ENCODE measurements around the gene ZNF816.
"Not testable (repeated sequence)": the region's sequence is repeated elsewhere in the genome, so short reads cannot be mapped to it uniquely, and the experiment has no call there.

ZNF816 gene

DNA sequence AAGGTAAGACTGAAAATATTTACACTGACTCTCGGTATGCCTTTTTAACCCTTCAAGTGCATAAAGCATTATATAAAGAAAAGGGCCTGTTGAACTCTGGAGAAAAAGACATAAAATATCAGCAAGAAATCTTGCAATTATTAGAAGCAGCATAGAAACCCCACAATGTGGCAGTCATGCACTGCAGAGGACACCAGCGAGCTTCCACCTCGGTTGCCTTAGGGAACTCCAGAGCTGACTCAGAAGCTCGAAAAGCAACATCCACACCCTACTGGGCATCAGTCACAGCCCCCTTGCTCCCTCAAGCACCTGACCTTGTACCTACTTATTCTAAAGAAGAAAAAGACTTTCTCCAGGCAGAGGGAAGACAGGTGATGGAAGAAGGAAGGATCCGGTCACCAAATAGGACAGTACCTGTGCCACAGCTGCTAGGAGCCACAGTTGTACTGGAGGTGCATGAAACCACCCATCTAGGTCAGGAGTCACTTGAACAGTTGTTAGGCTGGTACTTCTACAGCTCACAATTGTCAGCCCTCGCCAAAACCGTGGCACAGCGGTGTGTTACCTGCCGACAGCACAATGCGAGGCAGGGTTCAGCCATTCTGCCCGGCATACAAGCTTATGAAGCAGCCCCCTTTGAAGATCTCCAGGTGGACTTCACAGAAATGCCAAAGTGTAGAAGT is 2.9 kb downstream of the ZNF816 start:
- no peak for DNase-seq

DNA sequence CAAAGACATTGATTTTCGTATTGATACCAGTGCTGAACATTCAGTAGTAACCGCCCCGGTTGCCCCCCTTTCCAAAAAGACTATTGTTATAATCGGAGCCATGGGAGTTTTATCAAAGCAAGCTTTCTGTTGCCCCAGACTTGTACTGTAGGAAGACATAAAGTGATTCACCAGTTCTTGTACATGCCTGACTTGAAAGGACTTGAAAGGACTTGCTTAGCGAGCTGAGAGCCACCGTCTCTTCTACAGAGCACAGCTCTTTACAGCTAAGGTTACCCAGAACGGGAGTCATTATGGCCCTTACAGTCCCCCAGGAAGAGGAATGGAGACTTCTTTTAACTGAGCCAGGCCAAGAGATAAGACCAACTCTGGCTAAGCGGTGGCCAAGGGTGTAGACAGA is 5.1 kb downstream of the ZNF816 start:
- DNase-seq, result no peak

DNA sequence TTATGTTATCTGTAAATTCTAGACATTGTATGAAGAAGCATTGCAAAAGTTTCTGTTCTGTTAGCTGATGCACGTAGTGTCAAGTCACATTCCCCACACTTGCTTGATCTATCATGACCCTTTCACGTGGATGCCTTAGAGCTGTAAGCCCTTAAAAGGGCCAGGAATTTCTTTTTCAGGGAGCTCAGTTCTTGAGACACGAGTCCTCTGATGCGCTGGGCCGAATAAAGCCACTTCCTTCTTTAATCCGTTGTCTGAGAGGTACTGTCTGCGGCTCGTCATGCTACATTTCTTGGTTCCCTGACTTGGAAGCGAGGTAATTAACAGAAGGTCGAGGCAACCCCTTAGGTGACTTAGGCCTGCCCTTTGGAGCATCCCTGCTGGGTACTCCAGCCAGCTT is 5.8 kb downstream of the ZNF816 start:
- DNase-seq, result no peak

DNA sequence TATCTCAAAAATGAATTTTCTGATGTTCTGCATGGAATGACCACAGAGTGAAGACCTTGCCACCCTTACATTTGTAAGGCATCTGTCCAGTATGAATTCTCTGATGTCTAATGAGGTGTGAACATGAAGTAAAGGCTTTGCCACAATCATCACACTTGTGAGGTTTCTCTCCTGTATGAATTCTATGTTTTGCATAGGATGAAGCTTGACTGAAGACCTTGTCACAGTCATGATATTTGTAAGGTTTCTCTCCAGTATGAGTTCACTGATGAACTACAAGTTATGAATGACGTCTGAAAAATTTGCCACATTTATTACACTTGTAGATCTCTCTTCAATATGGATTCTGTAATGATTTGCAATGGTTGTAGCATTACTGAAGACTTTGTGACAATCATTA is 13.3 kb downstream of the ZNF816 start:
- DNase-seq, result no peak

DNA sequence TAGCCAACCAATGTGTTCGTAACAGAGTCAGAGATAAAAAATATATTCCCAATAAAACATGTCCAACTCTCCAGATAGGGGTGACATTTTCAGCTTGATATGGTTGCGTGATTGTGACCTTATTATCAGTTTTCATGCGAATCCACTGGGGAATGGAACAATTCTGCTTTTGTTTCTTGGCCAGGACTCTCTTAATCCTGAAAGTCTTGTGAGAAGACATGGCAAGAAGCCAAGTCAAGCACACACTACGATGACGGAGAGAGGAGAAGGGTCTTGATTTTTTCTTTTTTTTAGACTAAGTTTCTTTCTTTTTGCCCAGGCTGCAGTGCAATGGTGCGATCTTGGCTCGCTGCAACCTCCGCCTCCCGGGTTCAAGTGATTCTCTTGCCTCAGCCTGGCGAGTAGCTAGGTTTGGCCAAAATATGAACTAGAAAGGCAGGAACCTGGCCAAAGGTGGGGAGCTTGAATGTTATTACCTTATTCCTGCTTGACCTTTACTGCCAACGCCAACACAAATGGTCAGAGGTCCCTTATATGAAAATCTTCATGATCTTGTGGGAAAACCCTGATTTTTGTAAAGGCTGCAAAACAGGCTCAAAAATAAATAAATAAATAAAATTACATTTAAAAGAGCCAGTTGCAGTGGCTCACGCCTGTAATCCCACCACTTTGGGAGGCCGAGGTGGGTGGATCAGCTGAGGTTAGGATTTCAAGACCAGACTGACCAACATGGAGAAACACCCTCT is 14.5 kb downstream of the ZNF816 start:
- no peak for DNase-seq

DNA sequence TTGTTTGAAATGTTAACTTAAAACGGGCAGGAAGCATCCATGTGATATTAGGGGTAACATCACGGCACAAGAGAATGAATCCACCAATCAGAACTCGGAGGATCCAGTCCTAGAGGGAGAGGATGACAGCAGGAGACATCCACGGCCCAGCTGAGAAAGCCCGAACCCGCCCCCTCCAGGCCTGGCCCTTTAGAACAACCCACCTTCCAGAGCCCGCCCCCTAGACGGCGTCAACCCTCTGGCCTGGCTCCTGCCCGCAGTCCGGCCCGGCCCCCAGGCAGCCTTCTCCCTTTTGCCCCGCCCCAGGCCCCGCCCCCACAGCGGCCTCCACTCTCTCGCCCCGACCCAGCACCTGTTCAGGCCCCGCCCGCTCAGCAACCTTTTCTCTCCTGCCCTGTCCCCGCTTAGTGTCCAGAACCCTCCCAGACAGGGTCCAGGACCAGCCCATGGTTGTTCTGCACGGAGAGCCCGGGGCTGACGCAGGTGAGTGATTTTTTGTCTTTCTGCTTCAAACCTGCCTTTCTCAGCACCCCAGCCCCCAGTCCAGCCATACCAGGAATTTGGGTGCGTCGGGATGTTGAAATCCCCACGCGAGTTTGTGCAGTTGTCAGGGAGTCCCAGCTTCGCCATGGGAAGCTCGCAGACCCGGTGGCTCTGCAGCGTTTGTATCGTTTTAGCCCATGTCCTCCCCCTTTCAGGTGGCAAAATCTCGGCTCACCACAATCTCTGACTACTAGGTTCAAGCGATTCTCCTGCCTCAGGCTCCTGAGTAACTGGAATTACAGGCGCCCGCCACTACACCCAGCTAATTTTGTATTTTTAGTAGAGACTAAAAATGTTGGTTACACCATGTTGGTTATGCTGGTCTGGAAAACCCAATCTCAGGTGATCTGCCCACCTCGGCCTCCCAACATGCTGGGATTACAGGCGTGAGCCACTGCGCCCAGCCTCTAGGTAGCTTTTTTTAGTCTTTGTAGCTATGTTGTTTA is 16.1 kb downstream of the ZNF816 start:
- DNase-seq, result no peak

DNA sequence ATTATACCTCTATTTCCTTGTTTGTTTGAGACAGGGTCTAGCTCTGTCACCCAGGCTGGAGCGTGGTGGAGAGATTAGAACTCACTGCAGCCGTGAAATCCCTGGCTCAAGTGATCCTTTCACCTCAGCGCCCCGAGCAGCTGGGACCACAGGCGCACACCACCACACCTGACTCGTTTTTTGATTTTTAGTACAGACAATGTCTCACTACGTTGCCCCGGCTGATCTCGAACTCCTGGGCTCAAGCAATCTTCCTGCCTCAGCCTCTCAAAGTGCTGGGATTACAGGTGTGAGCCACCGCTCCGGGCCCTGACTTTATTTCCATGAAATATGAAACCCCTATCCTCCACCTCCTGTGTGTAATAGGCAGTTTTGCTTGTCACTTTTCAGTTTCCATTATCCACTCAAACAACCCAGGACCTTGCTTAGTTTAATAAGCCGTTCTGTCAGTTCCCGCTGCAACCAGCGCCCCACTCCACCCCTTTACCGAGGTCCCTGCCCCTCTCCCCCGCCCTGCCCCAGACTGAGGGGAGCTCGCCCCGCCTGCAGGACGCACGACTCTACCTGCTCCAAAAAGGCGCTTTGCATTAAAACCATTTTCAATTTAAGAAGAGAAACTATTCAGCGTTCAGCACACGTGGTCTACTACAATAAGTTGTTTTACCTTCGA is 16.9 kb downstream of the ZNF816 start:
- no peak for DNase-seq

DNA sequence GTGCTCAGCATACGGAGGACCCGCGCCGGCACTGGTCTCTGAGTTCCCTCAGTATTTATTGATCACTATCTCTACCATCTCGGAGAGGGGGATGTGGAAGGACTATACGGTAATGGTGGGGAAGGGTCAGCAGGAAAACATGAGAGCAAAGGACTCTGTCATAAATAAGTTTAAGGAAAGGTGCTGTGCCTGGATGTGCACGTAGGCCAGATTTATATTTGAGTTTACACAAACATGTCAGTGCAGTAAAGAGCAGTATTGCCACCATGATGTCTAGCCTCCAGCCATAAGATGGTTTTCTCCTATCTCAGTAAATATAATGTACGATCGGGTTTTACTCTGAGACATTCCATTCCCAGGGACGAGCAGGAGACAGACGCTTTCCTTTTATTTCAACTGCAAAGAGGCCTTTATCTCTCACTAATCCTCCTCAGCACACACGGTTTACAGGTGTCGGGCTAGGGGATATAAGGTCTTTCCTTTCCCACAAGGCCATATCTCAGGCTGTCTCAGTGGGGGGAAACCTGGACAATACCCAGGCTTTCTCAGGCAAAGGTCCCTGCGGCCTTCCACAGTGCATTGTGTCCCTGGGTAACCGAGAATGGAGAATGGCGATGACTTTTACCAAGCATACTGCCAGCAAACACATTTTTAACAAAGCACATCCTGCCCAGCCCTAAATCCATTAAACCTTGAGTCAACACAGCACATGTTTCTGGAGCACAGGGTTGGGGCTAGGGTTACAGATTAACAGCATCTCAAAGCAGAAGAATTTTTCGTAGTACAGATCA is 17.8 kb downstream of the ZNF816 start:
- DNase-seq, result not testable (repeated sequence)

DNA sequence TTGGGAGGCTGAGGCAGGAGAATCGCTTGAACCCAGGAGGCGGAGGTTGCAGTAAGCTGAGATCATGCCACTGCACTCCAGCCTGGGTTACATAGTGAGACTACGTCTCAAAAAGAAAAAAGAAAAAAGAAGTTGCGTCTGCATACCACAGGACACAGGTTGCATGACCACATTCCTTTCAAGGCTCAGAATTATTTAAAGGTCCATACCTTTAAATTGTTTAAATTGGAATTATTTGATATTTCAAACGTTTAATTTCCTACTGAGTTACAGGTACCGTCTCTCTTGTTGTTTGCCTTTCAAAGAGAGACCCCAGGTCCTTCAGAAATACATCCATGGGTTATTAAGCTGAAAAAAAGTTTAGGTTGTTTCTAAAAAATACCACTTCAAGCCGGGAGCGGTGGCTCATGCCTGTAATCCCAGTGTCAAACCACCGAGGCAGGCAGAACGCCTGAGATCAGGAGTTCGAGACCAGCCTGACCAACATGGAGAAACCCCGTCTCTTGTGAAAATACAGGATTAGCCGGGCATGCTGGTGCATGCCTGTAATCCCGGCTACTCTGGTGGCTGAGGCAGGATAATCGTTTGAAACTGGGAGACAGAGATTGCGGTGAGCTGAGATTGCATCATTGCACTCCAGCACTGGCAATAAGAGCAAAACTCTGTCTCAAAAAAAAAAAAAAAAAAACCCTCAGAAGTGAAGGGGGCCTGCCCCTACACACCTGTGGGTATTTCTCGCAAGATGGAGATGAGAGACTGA is 18.6 kb downstream of the ZNF816 start:
- DNase-seq, result no peak

DNA sequence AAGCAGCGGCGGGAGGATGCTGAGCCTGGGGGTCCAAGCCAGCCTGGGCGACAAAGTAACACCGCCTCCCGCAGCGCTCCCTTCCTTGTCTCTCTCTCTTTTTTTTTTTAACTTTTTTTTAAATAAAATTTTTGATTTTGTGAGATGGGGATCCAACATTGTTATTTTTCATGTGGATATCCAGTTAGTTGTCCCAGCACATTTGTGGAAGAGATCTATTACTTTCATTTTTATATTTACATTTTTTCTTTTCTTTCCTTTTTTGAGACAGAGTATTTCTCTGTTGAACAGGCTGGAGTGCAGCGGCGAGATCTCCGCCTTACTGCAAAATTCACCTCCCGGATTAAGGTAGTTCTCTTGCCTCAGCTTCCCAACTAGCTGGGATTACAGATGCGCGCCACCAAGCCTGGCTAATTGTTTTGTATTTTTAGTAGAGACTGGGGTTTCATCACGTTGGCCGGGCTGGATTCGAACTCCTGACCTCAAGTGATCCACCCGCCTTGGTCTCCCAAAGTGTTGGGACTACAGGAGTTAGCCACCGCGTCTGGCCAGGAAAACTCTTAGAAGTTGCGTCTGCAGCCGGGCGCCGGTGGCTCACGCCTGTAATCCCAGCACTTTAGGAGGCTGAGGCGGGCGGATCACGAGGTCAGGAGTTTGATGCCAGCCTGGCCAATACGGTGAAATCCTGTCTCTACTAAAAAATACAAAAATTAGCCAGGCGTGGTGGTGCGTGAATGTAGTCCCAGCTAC is 19.4 kb downstream of the ZNF816 start:
- no peak for DNase-seq

DNA sequence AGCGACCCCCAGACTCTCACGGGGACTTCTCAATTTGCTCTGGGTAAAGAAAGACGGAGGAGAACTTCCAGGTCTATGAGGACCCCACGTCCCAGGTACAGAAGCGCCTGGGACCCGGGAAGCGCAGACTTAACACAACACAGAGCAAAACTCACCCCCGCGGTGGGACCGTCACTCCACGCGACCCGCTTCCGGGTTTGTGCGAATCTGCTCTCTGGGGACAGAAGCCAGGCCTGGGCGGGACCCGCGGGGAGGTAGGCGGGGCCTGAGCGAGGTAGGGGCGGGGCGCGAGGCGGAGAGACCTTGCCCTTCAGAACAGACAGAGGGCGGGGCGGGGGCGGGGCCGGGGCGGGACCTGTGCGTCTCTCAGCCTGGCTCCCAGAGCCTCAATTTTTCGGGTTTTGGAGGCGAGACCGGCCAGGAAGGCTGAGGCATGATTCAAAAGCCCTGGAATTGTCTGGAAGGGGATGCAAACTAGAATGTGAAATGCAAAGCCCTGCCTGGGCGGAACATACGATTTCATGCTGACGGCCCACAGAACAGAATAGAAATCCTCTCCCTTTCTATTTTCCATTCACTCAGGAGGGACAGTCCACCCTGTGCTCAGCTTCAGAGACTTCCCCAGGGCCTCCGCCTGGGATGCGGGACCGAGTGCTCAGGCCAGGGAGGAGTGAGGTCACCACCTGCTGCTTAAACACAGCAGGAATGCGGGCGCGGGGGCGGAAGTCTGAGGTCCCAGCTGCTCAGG is 20.1 kb downstream of the ZNF816 start:
- peak; percentile 71 for DNase-seq

DNA sequence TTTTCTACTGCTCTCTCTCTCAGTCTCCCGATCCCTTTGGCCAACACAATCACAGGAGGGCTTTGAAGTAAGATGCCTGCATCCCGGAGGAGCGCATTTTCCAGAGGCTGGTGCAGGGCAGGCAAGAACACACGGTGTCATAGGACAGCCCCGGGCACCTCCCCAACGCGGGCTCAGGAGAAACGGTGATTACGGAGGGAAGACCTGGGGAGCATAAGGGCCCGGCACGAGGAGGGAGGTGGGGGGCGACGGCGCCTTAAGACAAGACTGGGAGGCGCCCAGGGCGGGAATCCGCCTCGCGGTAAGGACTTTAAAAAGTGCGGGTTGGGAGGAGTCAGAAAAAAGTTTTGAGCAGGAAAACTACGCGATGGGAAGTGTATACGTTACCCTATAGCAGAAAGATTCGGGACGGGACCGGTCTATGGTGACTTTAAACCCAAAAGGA is 20.7 kb downstream of the ZNF816 start:
- no peak for DNase-seq

DNA sequence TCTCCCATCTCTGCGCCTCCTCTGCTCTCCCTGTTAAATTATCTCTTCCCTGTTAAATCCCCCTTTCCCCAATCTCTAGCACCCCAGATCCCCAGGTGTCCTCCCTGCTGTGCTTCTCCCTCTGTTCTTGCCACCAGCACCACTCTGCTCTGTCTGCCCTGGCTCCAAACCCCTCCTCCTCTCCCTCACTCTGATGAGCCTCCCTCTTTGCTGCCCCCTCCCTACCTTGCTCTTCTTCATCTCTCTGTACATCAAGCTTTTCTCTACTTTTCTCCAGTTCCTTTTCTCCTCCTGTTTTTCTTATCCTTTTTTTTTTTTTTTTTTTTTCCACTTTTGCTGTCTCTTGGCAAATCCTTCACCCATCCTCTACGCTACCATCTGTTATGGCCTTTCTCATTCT is 21.2 kb downstream of the ZNF816 start:
- not testable (repeated sequence) for DNase-seq

DNA sequence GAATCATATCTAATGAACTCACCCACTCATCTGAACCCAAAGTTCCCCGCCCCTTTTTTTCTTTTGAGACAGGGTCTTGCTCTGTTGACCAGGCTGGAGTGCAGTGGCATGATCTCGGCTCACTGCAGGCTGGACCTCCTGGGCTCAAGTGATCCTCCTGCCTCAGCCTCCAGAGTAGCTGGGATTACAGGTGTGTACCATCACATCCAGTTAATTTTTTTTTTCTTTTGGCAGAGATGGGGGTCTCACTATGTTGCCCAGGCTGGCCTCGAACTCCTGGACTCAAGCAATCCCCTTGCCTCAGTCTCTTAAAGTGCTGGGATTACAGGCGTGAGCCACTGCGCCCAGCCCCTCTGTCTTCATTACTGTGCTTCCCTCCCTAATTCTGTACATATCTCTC is 21.8 kb downstream of the ZNF816 start:
- DNase-seq, result not testable (repeated sequence)

DNA sequence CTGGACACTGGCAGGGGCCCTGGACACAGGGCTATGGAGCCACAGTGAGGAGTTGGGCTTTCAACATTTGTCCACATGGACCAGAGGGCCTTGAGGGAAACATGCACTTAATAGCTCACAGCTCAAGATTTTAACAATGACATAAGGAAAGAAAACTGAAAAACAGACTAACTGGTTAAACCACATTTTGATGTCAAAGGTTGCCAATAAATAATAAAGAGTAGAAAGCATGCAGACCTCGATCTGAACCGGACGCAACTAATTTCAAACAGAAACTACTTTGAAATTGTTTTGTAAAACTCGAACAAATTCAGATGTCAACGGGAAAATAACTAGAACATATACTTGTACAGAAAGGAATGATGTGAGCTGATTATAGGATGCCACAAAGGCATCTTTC is 23.9 kb downstream of the ZNF816 start:
- no peak for DNase-seq

DNA sequence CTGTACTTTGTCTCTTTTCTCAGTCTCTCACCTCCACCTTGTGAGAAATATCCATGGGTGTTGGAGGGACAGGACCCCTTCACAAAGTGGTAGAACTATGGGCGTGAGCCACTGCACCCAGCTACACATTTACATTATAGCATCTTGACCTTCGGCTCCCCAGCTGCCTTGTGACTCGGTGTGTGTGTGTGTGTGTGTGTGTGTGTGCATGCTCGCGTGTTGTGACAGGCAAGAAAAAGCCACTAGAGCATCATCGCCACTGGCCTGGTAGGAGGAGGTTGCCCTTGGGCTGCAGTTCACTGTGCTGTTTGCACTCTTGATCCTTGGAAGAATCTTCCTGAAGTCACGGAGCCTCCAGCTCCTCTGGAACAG is 25.7 kb downstream of the ZNF816 start:
- no peak for DNase-seq

DNA sequence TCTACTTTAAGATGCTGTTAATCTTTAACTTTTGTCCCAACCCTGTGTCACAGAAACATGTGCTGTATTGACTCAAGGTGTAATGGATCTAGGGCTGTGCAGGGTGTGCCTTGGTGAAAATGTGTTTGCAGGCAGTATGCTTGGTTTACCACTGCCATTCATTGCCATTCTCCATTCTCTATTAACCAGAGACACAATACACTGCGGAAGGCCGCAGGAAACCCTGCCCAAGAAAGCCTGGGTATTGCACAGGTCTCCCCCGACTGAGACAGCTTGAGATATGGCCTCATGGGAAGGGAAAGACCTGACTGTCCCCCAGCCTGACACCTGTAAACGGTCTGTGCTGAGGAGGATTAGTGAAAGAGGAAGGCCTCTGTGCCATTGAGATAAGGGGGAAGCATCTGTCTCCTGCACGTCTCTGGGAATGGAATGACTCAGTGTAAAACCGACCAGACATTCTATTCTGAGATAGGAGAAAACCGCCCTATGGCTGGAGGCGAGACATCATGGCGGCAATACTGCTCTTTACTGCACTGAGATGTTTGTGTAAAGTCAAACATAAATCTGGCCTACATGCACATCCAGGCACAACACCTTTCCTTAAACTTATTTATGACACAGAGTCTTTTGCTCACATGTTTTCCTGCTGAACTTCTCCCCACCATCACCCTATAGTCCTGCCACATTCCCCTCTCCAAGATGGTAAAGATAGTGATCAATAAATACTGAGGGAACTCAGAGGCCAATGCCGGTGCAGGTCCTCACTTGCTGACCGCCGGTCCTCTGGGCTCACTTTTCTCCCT is 26.3 kb downstream of the ZNF816 start:
- DNase-seq, result no peak

DNA sequence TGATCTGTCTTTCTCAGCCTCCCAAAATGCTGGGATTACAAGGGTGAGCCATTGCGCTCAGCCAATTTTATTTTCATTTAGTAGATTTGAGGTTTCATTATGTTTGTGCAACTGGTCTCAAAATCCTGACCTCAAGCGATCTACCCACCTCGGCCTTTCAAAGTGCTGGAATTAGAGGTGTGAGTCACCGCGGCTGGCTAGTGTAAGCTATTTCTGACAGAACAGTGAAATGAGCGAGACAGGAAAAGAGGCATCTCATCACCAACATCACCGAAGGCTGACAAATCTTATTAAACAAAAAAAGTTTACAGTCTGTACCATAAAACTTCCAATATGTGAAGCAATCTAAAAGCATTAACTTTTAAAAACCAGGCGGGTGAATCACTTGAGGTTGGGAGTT is 27.2 kb downstream of the ZNF816 start:
- no peak for DNase-seq

DNA sequence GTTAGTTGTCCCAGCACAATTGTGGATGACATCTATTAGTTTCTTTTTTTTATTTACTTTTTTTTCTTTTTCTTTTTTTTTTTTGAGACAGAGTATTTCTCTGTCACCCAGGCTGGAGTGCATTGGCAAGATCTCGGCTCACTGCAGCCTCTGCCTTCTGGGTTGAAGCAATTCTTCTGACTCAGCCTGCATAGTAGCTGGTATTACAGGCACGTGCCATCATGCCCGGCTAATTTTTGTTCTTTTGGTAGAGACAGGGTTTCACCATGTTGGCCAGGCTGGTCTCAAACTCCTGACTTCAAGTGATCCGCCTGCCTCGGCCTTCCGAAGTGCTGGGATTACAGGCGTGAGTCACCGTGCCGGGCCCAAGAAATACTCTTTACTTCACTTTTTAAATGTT is 38.0 kb downstream of the ZNF816 start:
- DNase-seq, result not testable (repeated sequence)
